ENCODE measurements around the gene GARIN5A. TPM values are rescaled to one million over a fixed set of nuclear protein-coding genes. Genes with fewer than 3 reads are reported as not detected.
A peak's percentile ranks its signal among the peaks of the same experiment; 100 is the strongest.

The GARIN5A gene
- total RNA-seq, 1 donor from 2014 or later = 0.82 TPM

DNA sequence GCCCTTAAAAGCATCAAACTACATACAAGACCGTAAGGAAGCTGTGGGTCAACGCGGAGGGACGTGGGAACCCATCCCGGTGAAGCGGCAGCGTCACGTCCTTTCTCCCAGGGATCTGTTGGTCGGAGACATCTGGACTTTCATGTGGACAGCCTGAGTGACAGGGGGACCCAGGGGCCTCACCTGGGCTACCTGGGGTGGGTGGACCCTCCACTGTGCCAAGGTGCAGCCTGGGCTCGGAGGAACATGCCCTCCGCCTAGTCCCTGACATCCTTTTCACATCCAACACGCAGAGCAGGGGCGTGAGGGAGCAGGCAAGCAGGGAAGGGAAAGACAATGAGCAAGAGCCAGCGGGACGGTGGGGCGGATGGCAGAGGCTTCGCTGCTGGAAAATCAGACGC is 13.8 kb upstream of the GARIN5A start:
- Mint-ChIP-seq H3K9me3 (peaks cover 6% of the 10 kb centered on the region), H3K36me3 (ENCODE audit: low read depth) (peaks cover 13% of the 10 kb centered on the region), H3K27ac (no peak overlapping the region), H3K27me3 (ENCODE audit: low read depth) (peaks cover 9% of the 10 kb centered on the region), H3K4me1 (ENCODE audit: low read depth) (peaks cover 9% of the 10 kb centered on the region), H3K4me3 (ENCODE audit: low read depth) (no peak overlapping the region)
- intact Hi-C loops (cut with micrococcal nuclease) = no loop called here
- no peak for DNase-seq (ENCODE audit: low spot score)

DNA sequence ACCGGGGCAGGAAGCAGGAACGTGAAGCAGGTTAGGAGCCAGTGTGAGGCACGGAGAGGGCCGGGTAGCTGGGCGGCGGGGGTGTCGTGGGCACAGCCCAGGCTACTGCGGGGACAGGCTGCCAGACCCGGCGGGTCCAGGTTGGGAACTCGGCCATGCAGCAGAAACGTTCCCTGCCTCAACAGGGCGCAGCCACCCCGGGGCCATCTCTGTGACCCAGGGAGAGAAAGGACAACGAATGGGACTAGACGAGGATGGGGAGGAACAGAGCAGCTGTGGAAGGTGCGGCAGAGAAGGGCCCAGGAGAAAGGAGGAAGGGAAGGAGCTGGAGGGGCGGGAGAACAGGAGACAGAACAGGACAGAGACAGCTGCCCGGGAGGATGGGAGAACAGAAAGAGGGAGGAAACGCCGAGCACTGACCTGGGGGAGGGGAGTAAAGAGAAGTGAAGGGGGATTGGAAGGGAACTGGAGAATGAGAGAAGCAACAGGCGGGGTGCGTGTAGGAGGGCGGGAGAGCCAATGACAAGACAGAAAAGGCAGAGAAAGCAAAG is 12.9 kb upstream of the GARIN5A start:
- no peak overlapping the region for H3K27ac Mint-ChIP-seq
- DNase-seq (ENCODE audit: low spot score) = no peak
- H3K36me3 Mint-ChIP-seq (ENCODE audit: low read depth) = peaks cover 21% of the 10 kb centered on the region
- H3K9me3 Mint-ChIP-seq = peaks cover 6% of the 10 kb centered on the region
- intact Hi-C loops (cut with micrococcal nuclease) = no loop called here
- H3K4me3 Mint-ChIP-seq (ENCODE audit: low read depth) = no peak overlapping the region
- peaks cover 9% of the 10 kb centered on the region for H3K27me3 Mint-ChIP-seq (ENCODE audit: low read depth)
- peaks cover 9% of the 10 kb centered on the region for H3K4me1 Mint-ChIP-seq (ENCODE audit: low read depth)

GRCh38 chr19:50488389-50489194 is 11.9 kb upstream of the GARIN5A start:
- DNase-seq (ENCODE audit: low spot score) = no peak
- peaks cover 9% of the 10 kb centered on the region for H3K27me3 Mint-ChIP-seq (ENCODE audit: low read depth)
- intact Hi-C loops (cut with micrococcal nuclease) = no loop called here
- H3K27ac Mint-ChIP-seq = no peak overlapping the region
- H3K9me3 Mint-ChIP-seq = peaks cover 6% of the 10 kb centered on the region
- peaks cover 9% of the 10 kb centered on the region for H3K4me1 Mint-ChIP-seq (ENCODE audit: low read depth)
- H3K4me3 Mint-ChIP-seq (ENCODE audit: low read depth) = no peak overlapping the region
- H3K36me3 Mint-ChIP-seq (ENCODE audit: low read depth) = peaks cover 24% of the 10 kb centered on the region

GRCh38 chr19:50486823-50487515 is 10.3 kb upstream of the GARIN5A start:
- intact Hi-C loops (cut with micrococcal nuclease) = no loop called here
- Mint-ChIP-seq H3K36me3 (ENCODE audit: low read depth) (peaks cover 35% of the 10 kb centered on the region), H3K4me3 (ENCODE audit: low read depth) (no peak overlapping the region), H3K9me3 (peaks cover 6% of the 10 kb centered on the region), H3K4me1 (ENCODE audit: low read depth) (peaks cover 6% of the 10 kb centered on the region), H3K27me3 (ENCODE audit: low read depth) (peaks cover 6% of the 10 kb centered on the region), H3K27ac (no peak overlapping the region)
- DNase-seq (ENCODE audit: low spot score) = peak; percentile 39

DNA sequence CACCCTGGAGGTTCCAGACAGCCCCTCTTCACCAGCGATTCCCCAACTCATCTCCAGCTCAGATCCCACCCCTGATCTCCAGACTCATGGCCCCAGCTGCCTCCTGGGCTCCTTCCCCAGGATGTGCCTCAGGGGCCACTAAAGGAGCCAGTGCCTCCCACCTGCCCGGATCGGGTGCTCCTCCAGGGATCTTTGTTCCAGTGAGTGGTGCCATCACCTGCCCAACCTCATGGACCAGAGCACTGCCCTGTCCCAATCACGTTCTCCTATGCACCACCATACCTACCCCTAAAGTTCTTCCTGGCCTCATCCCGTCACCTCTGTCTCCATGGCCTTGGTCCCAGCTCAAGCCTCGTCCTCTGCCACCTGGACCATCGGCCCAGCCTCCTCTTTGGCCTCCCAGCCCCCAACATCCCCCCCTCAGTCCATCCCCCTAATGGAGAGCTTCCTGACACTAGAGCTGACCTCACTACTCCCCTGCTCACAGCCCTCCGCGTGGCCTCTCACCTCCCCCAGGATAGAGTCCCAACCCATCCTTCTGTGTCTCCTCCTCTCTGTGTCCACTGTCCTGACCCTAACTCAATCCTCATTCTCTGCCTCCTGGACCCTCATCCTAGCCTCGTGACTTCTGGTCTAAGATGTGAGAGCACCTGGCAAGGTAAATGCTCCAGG is 8.8 kb upstream of the GARIN5A start:
- H3K4me1 Mint-ChIP-seq (ENCODE audit: low read depth) = no peaks in the 10 kb centered on the region
- H3K27me3 Mint-ChIP-seq (ENCODE audit: low read depth) = no peaks in the 10 kb centered on the region

GRCh38 chr19:50482916-50483315 is 6.3 kb upstream of the GARIN5A start:
- no peak overlapping the region for H3K4me3 Mint-ChIP-seq (ENCODE audit: low read depth)
- no peaks in the 10 kb centered on the region for H3K4me1 Mint-ChIP-seq (ENCODE audit: low read depth)
- H3K27me3 Mint-ChIP-seq (ENCODE audit: low read depth) = no peaks in the 10 kb centered on the region
- peaks cover 55% of the 10 kb centered on the region for H3K36me3 Mint-ChIP-seq (ENCODE audit: low read depth)
- peaks cover 6% of the 10 kb centered on the region for H3K9me3 Mint-ChIP-seq
- intact Hi-C loops (cut with micrococcal nuclease) = no loop called here
- no peak overlapping the region for H3K27ac Mint-ChIP-seq
- no peak for DNase-seq (ENCODE audit: low spot score)

More for the DNA sequence above, 8.8 kb upstream of the GARIN5A start:
- Mint-ChIP-seq H3K27ac (no peak overlapping the region), H3K4me3 (ENCODE audit: low read depth) (no peak overlapping the region), H3K9me3 (peaks cover 6% of the 10 kb centered on the region), H3K36me3 (ENCODE audit: low read depth) (peaks cover 42% of the 10 kb centered on the region)
- intact Hi-C loops (cut with micrococcal nuclease) = no loop called here
- DNase-seq (ENCODE audit: low spot score) = no peak

- Mint-ChIP-seq H3K4me1 (ENCODE audit: low read depth) (peaks cover 5% of the 10 kb centered on the region), H3K36me3 (ENCODE audit: low read depth) (peaks cover 60% of the 10 kb centered on the region), H3K4me3 (ENCODE audit: low read depth) (no peak overlapping the region), H3K27ac (no peak overlapping the region), H3K9me3 (peaks cover 6% of the 10 kb centered on the region), H3K27me3 (ENCODE audit: low read depth) (no peaks in the 10 kb centered on the region)
- intact Hi-C loops (cut with micrococcal nuclease) = no loop called here
- no peak for DNase-seq (ENCODE audit: low spot score)
Observed at GRCh38 chr19:50482271-50482855, 5.7 kb upstream of the GARIN5A start.

GRCh38 chr19:50481351-50482149 is 4.9 kb upstream of the GARIN5A start:
- Mint-ChIP-seq H3K9me3 (peaks cover 2% of the 10 kb centered on the region), H3K36me3 (ENCODE audit: low read depth) (peaks cover 61% of the 10 kb centered on the region), H3K27ac (no peak overlapping the region), H3K4me1 (ENCODE audit: low read depth) (peaks cover 9% of the 10 kb centered on the region), H3K4me3 (ENCODE audit: low read depth) (no peak overlapping the region), H3K27me3 (ENCODE audit: low read depth) (no peaks in the 10 kb centered on the region)
- no peak for DNase-seq (ENCODE audit: low spot score)
- intact Hi-C loops (cut with micrococcal nuclease) = no loop called here

- Mint-ChIP-seq H3K27ac (no peak overlapping the region), H3K9me3 (no peaks in the 10 kb centered on the region), H3K4me3 (ENCODE audit: low read depth) (no peak overlapping the region), H3K27me3 (ENCODE audit: low read depth) (no peaks in the 10 kb centered on the region), H3K4me1 (ENCODE audit: low read depth) (peaks cover 10% of the 10 kb centered on the region), H3K36me3 (ENCODE audit: low read depth) (peaks cover 57% of the 10 kb centered on the region)
- DNase-seq (ENCODE audit: low spot score) = no peak
- intact Hi-C loops (cut with micrococcal nuclease) = no loop called here
Observed at GRCh38 chr19:50480281-50481111, 3.8 kb upstream of the GARIN5A start.

- no peak overlapping the region for H3K4me3 Mint-ChIP-seq (ENCODE audit: low read depth)
- H3K27me3 Mint-ChIP-seq (ENCODE audit: low read depth) = no peaks in the 10 kb centered on the region
- DNase-seq (ENCODE audit: low spot score) = no peak
- peaks cover 10% of the 10 kb centered on the region for H3K4me1 Mint-ChIP-seq (ENCODE audit: low read depth)
- no peaks in the 10 kb centered on the region for H3K9me3 Mint-ChIP-seq
- H3K36me3 Mint-ChIP-seq (ENCODE audit: low read depth) = peaks cover 50% of the 10 kb centered on the region
- H3K27ac Mint-ChIP-seq = no peak overlapping the region
- intact Hi-C loops (cut with micrococcal nuclease) = no loop called here
Observed at GRCh38 chr19:50479761-50480251, 3.2 kb upstream of the GARIN5A start.

GRCh38 chr19:50478901-50479715 is 2.5 kb upstream of the GARIN5A start:
- Mint-ChIP-seq H3K4me1 (ENCODE audit: low read depth) (peaks cover 10% of the 10 kb centered on the region), H3K9me3 (no peaks in the 10 kb centered on the region), H3K36me3 (ENCODE audit: low read depth) (peaks cover 44% of the 10 kb centered on the region), H3K4me3 (ENCODE audit: low read depth) (no peak overlapping the region), H3K27ac (no peak overlapping the region), H3K27me3 (ENCODE audit: low read depth) (no peaks in the 10 kb centered on the region)
- DNase-seq (ENCODE audit: low spot score) = no peak
- intact Hi-C loops (cut with micrococcal nuclease) = no loop called here
